ENCODE results near the gene ZP1. TPM values are rescaled to one million over a fixed set of nuclear protein-coding genes. Genes with fewer than 3 reads are reported as not detected.

ZP1 gene
- total and polyA plus RNA-seq, 4 donors, result not detected

GRCh38 chr11:60841797-60842667 lies 25.3 kb upstream of the ZP1 start, which contains the start of gene CCDC86 (continued):
- TF ChIP-seq REST (IDR thresholded peaks at IDR 0.05), result peak; percentile 15
- peak; percentile 99 for TF ChIP-seq YY1 (IDR thresholded peaks at IDR 0.05)
- TF ChIP-seq JUND (IDR thresholded peaks at IDR 0.05), result peak in 1 of 2 donors; percentile 36
- TF ChIP-seq ATF3 (IDR thresholded peaks at IDR 0.05), result no peak

- Histone ChIP-seq H3K36me3 (ENCODE audit: control insufficient read depth in 4 of 4, insufficient read depth in 3 of 4, low read depth in 1 of 4, low read length in 3 of 4) (peaks cover 0 to 5% (median 0%) of the 10 kb centered on the region in 4 donors), H3K27ac (ENCODE audit: low read depth in 1 of 2, low read length in 2 of 2) (peak overlapping the region; percentile 45 to 58), H3K9me3 (ENCODE audit: control insufficient read depth in 4 of 4, low read length in 3 of 4) (no peaks in the 10 kb centered on the region), H3K4me1 (ENCODE audit: control insufficient read depth in 4 of 4, insufficient read depth in 4 of 4, low read length in 3 of 4) (peaks cover 4 to 28% (median 19%) of the 10 kb centered on the region in 4 donors), H3K9ac (ENCODE audit: low read depth in 1 of 2, low read length in 2 of 2) (peak overlapping the region; percentile 42 to 90), H3K4me3 (ENCODE audit: low read depth in 1 of 3, low read length in 3 of 3) (peak overlapping the region; percentile 74 to 96 (median 91)), H3K27me3 (ENCODE audit: control insufficient read depth in 4 of 4, insufficient read depth in 4 of 4, low read length in 3 of 4) (no peaks in the 10 kb centered on the region)
- TF ChIP-seq SP1 (IDR thresholded peaks at IDR 0.05), result no peak
- no peak for TF ChIP-seq HNF4G (IDR thresholded peaks at IDR 0.05)
- no peak for TF ChIP-seq TAF1 (conservative IDR thresholded peaks at IDR 0.05)
- no peak for TF ChIP-seq ZBTB33 (IDR thresholded peaks at IDR 0.05)
- no peak for TF ChIP-seq FOXA2 (IDR thresholded peaks at IDR 0.05)
- TF ChIP-seq REST (IDR thresholded peaks at IDR 0.05), result no peak
- TF ChIP-seq ATF3 (IDR thresholded peaks at IDR 0.05), result no peak
- no peak for TF ChIP-seq YY1 (IDR thresholded peaks at IDR 0.05)
- no peak for TF ChIP-seq RXRA (IDR thresholded peaks at IDR 0.05)
- TF ChIP-seq RAD21 (IDR thresholded peaks at IDR 0.05), result no peak
- TF ChIP-seq CTCF (IDR thresholded peaks at IDR 0.05; ENCODE audit: low read depth, low read length, missing input control), result no peak
- TF ChIP-seq GABPA (IDR thresholded peaks at IDR 0.05 in 1 of 2, conservative IDR thresholded peaks at IDR 0.05 in 1 of 2), result no peak
- no peak for TF ChIP-seq JUND (IDR thresholded peaks at IDR 0.05)
- TF ChIP-seq FOXA1 (IDR thresholded peaks at IDR 0.05), result no peak
- no peak for TF ChIP-seq MAX (IDR thresholded peaks at IDR 0.05)
- TF ChIP-seq EGR1 (IDR thresholded peaks at IDR 0.05; ENCODE audit: low read depth in 2 of 2), result no peak
- TF ChIP-seq HNF4A (conservative IDR thresholded peaks at IDR 0.05), result no peak
- TF ChIP-seq NR2F2 (IDR thresholded peaks at IDR 0.05), result no peak
- DNase-seq (ENCODE audit: low spot score), result no peak
- 21% methylated on average over 23 of the region's 23 CpGs for WGBS
Measured at GRCh38 chr11:60842668-60843600, 24.4 kb upstream of the ZP1 start.

All from liver (tissue), 9 donors.